Activated T-cell treated with anti-CD3 and anti-CD28 coated beads, Interleukin-2, amount 50 U/mL, for 24 hours (primary cell): ENCODE data around the gene TMEM88.
A peak's percentile ranks its signal among the peaks of the same experiment; 100 is the strongest.

Experiments used
- DNase-seq: peaks from one replicate; pipeline ENCODE4 v3.0.0-alpha.2; 2020
- H3K27ac Mint-ChIP-seq: 2 replicates; pipeline ENCODE4 v1.8.0; 2020; ENCODE audit warnings: mild to moderate bottlenecking, mixed read lengths
- H3K27me3 Mint-ChIP-seq: 2 replicates; pipeline ENCODE4 v1.8.0; 2020; ENCODE audit warnings: mixed read lengths
- H3K36me3 Mint-ChIP-seq: 2 replicates; pipeline ENCODE4 v1.8.0; 2020; ENCODE audit warnings: low read depth, mixed read lengths
- H3K4me1 Mint-ChIP-seq: 2 replicates; pipeline ENCODE4 v1.8.0; 2020; ENCODE audit warnings: low read depth, mixed read lengths
- H3K4me3 Mint-ChIP-seq: 2 replicates; pipeline ENCODE4 v1.8.0; 2020; ENCODE audit warnings: mild to moderate bottlenecking, moderate library complexity, mixed read lengths
- H3K9me3 Mint-ChIP-seq: 2 replicates; pipeline ENCODE4 v1.8.0; 2020; ENCODE audit warnings: mixed read lengths

The TMEM88 gene

GRCh38 chr17:7837408-7838088 is 17.3 kb upstream of the TMEM88 start:
- no peaks in the 10 kb centered on the region for H3K9me3 Mint-ChIP-seq
- peak overlapping the region; percentile 84 for H3K4me3 Mint-ChIP-seq
- H3K27ac Mint-ChIP-seq: peak overlapping the region; percentile 95
- no peak for DNase-seq
- H3K27me3 Mint-ChIP-seq: no peaks in the 10 kb centered on the region
- peaks cover 17% of the 10 kb centered on the region for H3K36me3 Mint-ChIP-seq
- peaks cover 70% of the 10 kb centered on the region for H3K4me1 Mint-ChIP-seq

GRCh38 chr17:7838090-7839075 is 16.5 kb upstream of the TMEM88 start:
- Mint-ChIP-seq H3K9me3 (no peaks in the 10 kb centered on the region), H3K36me3 (peaks cover 24% of the 10 kb centered on the region), H3K27ac (peak overlapping the region; percentile 95), H3K27me3 (no peaks in the 10 kb centered on the region), H3K4me3 (peak overlapping the region; percentile 84), H3K4me1 (peaks cover 67% of the 10 kb centered on the region)
- no peak for DNase-seq

- Mint-ChIP-seq H3K36me3 (peaks cover 32% of the 10 kb centered on the region), H3K9me3 (no peaks in the 10 kb centered on the region), H3K27ac (peak overlapping the region; percentile 100), H3K27me3 (no peaks in the 10 kb centered on the region), H3K4me3 (peak overlapping the region; percentile 56), H3K4me1 (peaks cover 61% of the 10 kb centered on the region)
- DNase-seq: no peak
These were observed 15.5 kb upstream of the TMEM88 start for GRCh38 chr17:7839190-7839875.

- DNase-seq: no peak
- peak overlapping the region; percentile 97 for H3K4me3 Mint-ChIP-seq
- H3K4me1 Mint-ChIP-seq: peaks cover 58% of the 10 kb centered on the region
- no peaks in the 10 kb centered on the region for H3K9me3 Mint-ChIP-seq
- H3K27me3 Mint-ChIP-seq: no peaks in the 10 kb centered on the region
- peak overlapping the region; percentile 100 for H3K27ac Mint-ChIP-seq
- peaks cover 35% of the 10 kb centered on the region for H3K36me3 Mint-ChIP-seq
These were observed 15.0 kb upstream of the TMEM88 start for GRCh38 chr17:7839876-7840261.

- no peak for DNase-seq
- Mint-ChIP-seq H3K9me3 (no peaks in the 10 kb centered on the region), H3K4me3 (peak overlapping the region; percentile 97), H3K27me3 (no peaks in the 10 kb centered on the region), H3K4me1 (peaks cover 56% of the 10 kb centered on the region), H3K27ac (peak overlapping the region; percentile 100), H3K36me3 (peaks cover 36% of the 10 kb centered on the region)
These were observed 14.4 kb upstream of the TMEM88 start for GRCh38 chr17:7840441-7840840.

GRCh38 chr17:7840875-7841274 is 14.0 kb upstream of the TMEM88 start:
- Mint-ChIP-seq H3K4me3 (peak overlapping the region; percentile 97), H3K27ac (peak overlapping the region; percentile 100), H3K4me1 (peaks cover 58% of the 10 kb centered on the region), H3K27me3 (no peaks in the 10 kb centered on the region), H3K9me3 (no peaks in the 10 kb centered on the region), H3K36me3 (peaks cover 40% of the 10 kb centered on the region)
- DNase-seq: no peak

- no peak for DNase-seq
- H3K9me3 Mint-ChIP-seq: no peaks in the 10 kb centered on the region
- peak overlapping the region; percentile 100 for H3K27ac Mint-ChIP-seq
- H3K4me3 Mint-ChIP-seq: peak overlapping the region; percentile 97
- H3K36me3 Mint-ChIP-seq: peaks cover 46% of the 10 kb centered on the region
- H3K4me1 Mint-ChIP-seq: peaks cover 58% of the 10 kb centered on the region
- no peaks in the 10 kb centered on the region for H3K27me3 Mint-ChIP-seq
These were observed 13.4 kb upstream of the TMEM88 start for GRCh38 chr17:7841396-7841914.

GRCh38 chr17:7841915-7842379 is 12.9 kb upstream of the TMEM88 start:
- Mint-ChIP-seq H3K27me3 (no peaks in the 10 kb centered on the region), H3K4me3 (peak overlapping the region; percentile 97), H3K36me3 (peaks cover 51% of the 10 kb centered on the region), H3K9me3 (no peaks in the 10 kb centered on the region), H3K27ac (peak overlapping the region; percentile 100), H3K4me1 (peaks cover 57% of the 10 kb centered on the region)
- DNase-seq: peak; percentile 93

- peak overlapping the region; percentile 97 for H3K4me3 Mint-ChIP-seq
These were observed 12.2 kb upstream of the TMEM88 start for GRCh38 chr17:7842380-7843256.

GRCh38 chr17:7843257-7843535 is 11.7 kb upstream of the TMEM88 start:
- H3K27ac Mint-ChIP-seq: peak overlapping the region; percentile 100
- no peaks in the 10 kb centered on the region for H3K9me3 Mint-ChIP-seq
- peak; percentile 82 for DNase-seq
- H3K36me3 Mint-ChIP-seq: peaks cover 60% of the 10 kb centered on the region
- H3K4me3 Mint-ChIP-seq: peak overlapping the region; percentile 97
- H3K4me1 Mint-ChIP-seq: peaks cover 56% of the 10 kb centered on the region
- H3K27me3 Mint-ChIP-seq: no peaks in the 10 kb centered on the region

More at GRCh38 chr17:7842380-7843256, 12.2 kb upstream of the TMEM88 start:
- no peaks in the 10 kb centered on the region for H3K27me3 Mint-ChIP-seq
- peak; percentile 96 for DNase-seq
- H3K36me3 Mint-ChIP-seq: peaks cover 56% of the 10 kb centered on the region
- H3K27ac Mint-ChIP-seq: peak overlapping the region; percentile 100
- H3K4me1 Mint-ChIP-seq: peaks cover 55% of the 10 kb centered on the region
- H3K9me3 Mint-ChIP-seq: no peaks in the 10 kb centered on the region

GRCh38 chr17:7843536-7844291 is 11.2 kb upstream of the TMEM88 start:
- Mint-ChIP-seq H3K4me1 (peaks cover 54% of the 10 kb centered on the region), H3K36me3 (peaks cover 62% of the 10 kb centered on the region), H3K27ac (peak overlapping the region; percentile 100), H3K27me3 (no peaks in the 10 kb centered on the region), H3K4me3 (peak overlapping the region; percentile 97), H3K9me3 (no peaks in the 10 kb centered on the region)
- peak; percentile 94 for DNase-seq

GRCh38 chr17:7844292-7845154 is 10.3 kb upstream of the TMEM88 start:
- peak; percentile 88 for DNase-seq
- no peaks in the 10 kb centered on the region for H3K27me3 Mint-ChIP-seq
- peaks cover 51% of the 10 kb centered on the region for H3K4me1 Mint-ChIP-seq
- H3K9me3 Mint-ChIP-seq: no peaks in the 10 kb centered on the region
- peaks cover 69% of the 10 kb centered on the region for H3K36me3 Mint-ChIP-seq
- H3K27ac Mint-ChIP-seq: peak overlapping the region; percentile 100
- peak overlapping the region; percentile 97 for H3K4me3 Mint-ChIP-seq
